Heart left ventricle (tissue), 13 donors: Measurements from ENCODE around the gene HSPA12A.

Source experiments
- POLR2A ChIP-seq, 2 donors: fragments of 450-650 bp; IDR thresholded peaks; one replicate each; pipeline ENCODE4 v1.6.1; 2017; ENCODE audit warnings: antibody characterized with exemption in 2 of 2, mild to moderate bottlenecking in 2 of 2, moderate library complexity in 2 of 2
- TF ChIP-seq, protein P1 (sequence below), 12 donors: fragments of 200-600 bp; sonication (generic) in 4 of 12; IDR thresholded peaks; one replicate each; pipeline versions ENCODE4 v1.5.0 to v1.8.0; 2018 to 2022; ENCODE audit warnings: antibody characterized with exemption in 12 of 12, mild to moderate bottlenecking in 5 of 12
- donor health status: ischemic (EF 13 %, LVEDD 7.1; RV severe dilation, severe dysfunction).
- donor health status: DM: no; HTN: yes; CAD: no.
- donor health status: DM: no; HTN: no; CAD: no.
- donor health status: ischemic (EF 25% LVEDD 6.9; RV normal size, moderate dysfunction).
- donor health status: ischemic (EF 25% LVEDD 5.7; RV mildly dilated, moderate dysfunction).
- donor health status: ischemic (EF 35%, LVEDD 5.7; RV mildly dilated, moderate dysfunction).
- donor health status: nonischemic (EF 11% LVEDD 7.7; RV severe dilation, severe dysfunction).
- donor health status: DM: yes; HTN: yes; CAD: no.
- donor health status: PGD.
- donor health status: ischemic (EF 29% LVEDD 5.4; RV normal size, mild dysfunction).
- donor health status: nonischemic (EF 23%, LVEDD 6.1; RV moderate dilation, normal function).

DNA sequence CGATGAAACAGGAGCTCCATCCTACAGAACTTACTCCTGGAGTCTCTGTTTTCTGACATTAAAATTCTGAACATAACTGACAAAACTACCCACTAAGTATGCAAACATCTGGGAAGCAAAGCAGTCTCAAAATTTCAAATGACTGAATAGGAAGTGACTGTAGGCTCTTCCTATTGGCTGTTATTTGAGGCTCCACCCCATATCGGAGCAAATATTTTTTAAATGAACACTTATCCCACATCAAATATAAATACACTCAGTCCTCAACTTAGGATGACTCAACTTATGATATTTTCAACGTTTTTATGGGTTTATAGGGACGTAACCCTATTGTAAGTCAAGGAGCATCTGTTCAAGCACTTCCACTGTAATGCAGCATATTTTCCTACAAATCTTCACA lies 8.8 kb downstream of the HSPA12A start:
- TF ChIP-seq, protein P1, sequence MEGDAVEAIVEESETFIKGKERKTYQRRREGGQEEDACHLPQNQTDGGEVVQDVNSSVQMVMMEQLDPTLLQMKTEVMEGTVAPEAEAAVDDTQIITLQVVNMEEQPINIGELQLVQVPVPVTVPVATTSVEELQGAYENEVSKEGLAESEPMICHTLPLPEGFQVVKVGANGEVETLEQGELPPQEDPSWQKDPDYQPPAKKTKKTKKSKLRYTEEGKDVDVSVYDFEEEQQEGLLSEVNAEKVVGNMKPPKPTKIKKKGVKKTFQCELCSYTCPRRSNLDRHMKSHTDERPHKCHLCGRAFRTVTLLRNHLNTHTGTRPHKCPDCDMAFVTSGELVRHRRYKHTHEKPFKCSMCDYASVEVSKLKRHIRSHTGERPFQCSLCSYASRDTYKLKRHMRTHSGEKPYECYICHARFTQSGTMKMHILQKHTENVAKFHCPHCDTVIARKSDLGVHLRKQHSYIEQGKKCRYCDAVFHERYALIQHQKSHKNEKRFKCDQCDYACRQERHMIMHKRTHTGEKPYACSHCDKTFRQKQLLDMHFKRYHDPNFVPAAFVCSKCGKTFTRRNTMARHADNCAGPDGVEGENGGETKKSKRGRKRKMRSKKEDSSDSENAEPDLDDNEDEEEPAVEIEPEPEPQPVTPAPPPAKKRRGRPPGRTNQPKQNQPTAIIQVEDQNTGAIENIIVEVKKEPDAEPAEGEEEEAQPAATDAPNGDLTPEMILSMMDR (IDR thresholded peaks at IDR 0.05): no peak
- no peak for TF ChIP-seq POLR2A (IDR thresholded peaks at IDR 0.05)
